HepG2 (cell line): ENCODE data around the gene SHISA6. TPM values are rescaled to one million over a fixed set of nuclear protein-coding genes. Genes with fewer than 3 reads are reported as not detected.

Source experiments
- ATAC-seq: fragments of 200-7000 bp; cut with Tn5 transposase; 3 replicates; pipeline ENCODE4 v1.9.1; 2020; ENCODE audit warnings: mild to moderate bottlenecking, moderate library complexity
- BruUV-seq: library from RNA; stranded (reverse); fragments of 400-500 nt; replicated peaks from 2 replicates; lab custom pipeline; 2021; lab: Mats Ljungman, UMichigan
- CTCF ChIA-PET: fragments of 300-600 bp; formaldehyde crosslinking; extraction: SDS; loops from one replicate; lab custom pipeline; 2021; ENCODE audit warnings: low total read pairs, inconsistent platforms, low intra/inter-chr PET ratio; lab: Yijun Ruan, JAX
- POLR2A ChIA-PET: fragments of 350-600 bp; sonication (Branson Sonifier 250); formaldehyde crosslinking; loops from one replicate; lab custom pipeline; 2020; ENCODE audit warnings: antibody characterized with exemption, inconsistent platforms; lab: Yijun Ruan, JAX
- DNase-seq: peaks from one replicate; pipeline ENCODE4 v3.0.0-alpha.2; 2015; ENCODE audit warnings: low spot score
- FAIRE-seq: peaks from 3 replicates; lab custom pipeline; 2011; peaks lifted over from hg19 to GRCh38; lab: Jason Lieb, UNC
- H2AFZ ChIP-seq: one replicate; pipeline ENCODE4 v1.6.1; 2011; ENCODE audit warnings: low read length, inconsistent platforms
- H3K27ac ChIP-seq: fragments of 300-600 bp; 3 replicates; pipeline ENCODE4 v1.8.0; 2011; ENCODE audit warnings: mixed run types, mild to moderate bottlenecking, mixed read lengths, low read length, inconsistent platforms; ENCODE audit not compliant: insufficient read depth; ENCODE audit errors: extremely low read length
- H3K27me3 ChIP-seq, 2 experiments: fragments of 200-600 bp in 1 of 2; 2 replicates in 1 of 2; 3 replicates in 1 of 2; pipeline versions ENCODE4 v1.6.0 to v1.8.0; 2011; ENCODE audit warnings: low read length in 2 of 2, mild to moderate bottlenecking in 2 of 2, moderate library complexity in 2 of 2, inconsistent platforms in 1 of 2; ENCODE audit not compliant: insufficient read depth in 2 of 2, control insufficient read depth in 1 of 2
- H3K36me3 ChIP-seq, 2 experiments: fragments of 200-600 bp in 1 of 2; replicated peaks in 1 of 2; 2 replicates in 1 of 2; 3 replicates in 1 of 2; pipeline versions ENCODE4 v1.5.1 to v1.8.0; 2011; ENCODE audit warnings: low read length in 2 of 2, inconsistent platforms in 1 of 2; ENCODE audit not compliant: insufficient read depth in 2 of 2, control insufficient read depth in 1 of 2
- H3K4me1 ChIP-seq: 2 replicates; pipeline ENCODE4 v1.5.1; 2012; ENCODE audit warnings: low read length, inconsistent platforms; ENCODE audit not compliant: insufficient read depth
- H3K4me2 ChIP-seq: 2 replicates; pipeline ENCODE4 v1.6.0; 2011; ENCODE audit warnings: low read depth, low read length, inconsistent platforms
- H3K4me3 ChIP-seq, 3 experiments: fragments of 200-600 bp in 1 of 3; sonication (generic), shearing (Covaris generic) in 1 of 3; replicated peaks in 1 of 3; 2 replicates each; pipeline ENCODE4 v1.5.1; 2011 to 2016; ENCODE audit warnings: low read length in 3 of 3, inconsistent platforms in 2 of 3, low read depth in 2 of 3, mild to moderate bottlenecking in 2 of 3, control low read depth in 1 of 3, mixed read lengths in 1 of 3; ENCODE audit not compliant: insufficient read depth in 1 of 3
- H3K79me2 ChIP-seq: one replicate; pipeline ENCODE4 v1.6.1; 2011; ENCODE audit warnings: low read length, inconsistent platforms; ENCODE audit not compliant: insufficient read depth
- H3K9ac ChIP-seq: 2 replicates; pipeline ENCODE4 v1.6.0; 2011; ENCODE audit warnings: mild to moderate bottlenecking, low read depth, low read length, inconsistent platforms; ENCODE audit not compliant: insufficient read depth
- H3K9me3 ChIP-seq: 2 replicates; pipeline ENCODE4 v1.5.1; 2012; ENCODE audit warnings: mild to moderate bottlenecking, low read length
- H4K20me1 ChIP-seq: 2 replicates; pipeline ENCODE4 v1.6.0; 2011; ENCODE audit warnings: inconsistent platforms, mild to moderate bottlenecking, low read length, moderate library complexity; ENCODE audit not compliant: insufficient read depth
- DNMT3B ChIP-seq: conservative IDR thresholded peaks from 2 replicates; pipeline ENCODE4 v1.6.1; 2016; ENCODE audit warnings: missing biosample characterization, control low read depth
- FOXA1 ChIP-seq, 2 experiments: fragments of 450-650 bp in 1 of 2; sonication (generic) in 1 of 2; formaldehyde crosslinking in 1 of 2; IDR thresholded peaks; 2 replicates each; pipeline versions ENCODE4 v1.4.0 to v1.6.1; 2016 to 2020; ENCODE audit warnings: missing genetic modification reagents in 1 of 2
- HOXA9 ChIP-seq: sonication (generic); formaldehyde crosslinking; IDR thresholded peaks from 2 replicates; pipeline ENCODE4 v1.8.1; 2022; ENCODE audit warnings: missing genetic modification reagents, mild to moderate bottlenecking, moderate library complexity, borderline replicate concordance
- MXD4 ChIP-seq: IDR thresholded peaks from 2 replicates; pipeline ENCODE4 v1.6.1; 2016; ENCODE audit warnings: mild to moderate bottlenecking, missing biosample characterization, missing genetic modification reagents
- MYPOP ChIP-seq: sonication (generic); formaldehyde crosslinking; IDR thresholded peaks from 2 replicates; pipeline ENCODE4 v1.8.1; 2023; ENCODE audit warnings: mild to moderate bottlenecking, moderate library complexity, missing genetic modification reagents
- SAP130 ChIP-seq: IDR thresholded peaks from 2 replicates; pipeline ENCODE4 v1.6.1; 2016; ENCODE audit warnings: low read depth
- TP53 ChIP-seq: sonication (generic); formaldehyde crosslinking; conservative IDR thresholded peaks from 2 replicates; pipeline ENCODE4 v1.4.0; 2020; ENCODE audit warnings: missing genetic modification reagents
- U2AF2 ChIP-seq: fragments of 200-400 bp; formaldehyde crosslinking; IDR thresholded peaks from 2 replicates; pipeline ENCODE4 v1.6.1; 2017; ENCODE audit warnings: low read depth, mild to moderate bottlenecking, low read length
- XBP1 ChIP-seq: sonication (generic); formaldehyde crosslinking; IDR thresholded peaks from 2 replicates; pipeline ENCODE4 v1.5.0; 2020; ENCODE audit warnings: missing genetic modification reagents
- ZC3H13 ChIP-seq: sonication (generic); formaldehyde crosslinking; IDR thresholded peaks from 2 replicates; pipeline ENCODE4 v1.8.1; 2023; ENCODE audit warnings: mild to moderate bottlenecking, missing genetic modification reagents, moderate library complexity
- ZKSCAN5 ChIP-seq: sonication (generic); formaldehyde crosslinking; IDR thresholded peaks from 2 replicates; pipeline ENCODE4 v1.5.1; 2020; ENCODE audit warnings: mild to moderate bottlenecking, missing genetic modification reagents
- ZNF367 ChIP-seq: sonication (generic); formaldehyde crosslinking; IDR thresholded peaks from 2 replicates; pipeline ENCODE4 v1.4.0; 2020; ENCODE audit warnings: missing genetic modification reagents, borderline replicate concordance
- ZNF512 ChIP-seq: sonication (generic); formaldehyde crosslinking; IDR thresholded peaks from 2 replicates; pipeline ENCODE4 v1.4.0; 2020; ENCODE audit warnings: mild to moderate bottlenecking, missing genetic modification reagents
- ZNF570 ChIP-seq: sonication (generic); formaldehyde crosslinking; IDR thresholded peaks from 2 replicates; pipeline ENCODE4 v1.4.0; 2020; ENCODE audit warnings: mild to moderate bottlenecking, missing genetic modification reagents, borderline replicate concordance
- ZNF615 ChIP-seq: sonication (generic); formaldehyde crosslinking; IDR thresholded peaks from 2 replicates; pipeline ENCODE4 v1.5.0; 2020; ENCODE audit warnings: mild to moderate bottlenecking, missing genetic modification reagents, borderline replicate concordance
- ZNF713 ChIP-seq: sonication (generic); formaldehyde crosslinking; IDR thresholded peaks from 2 replicates; pipeline ENCODE4 v1.4.0; 2020; ENCODE audit warnings: mild to moderate bottlenecking, missing genetic modification reagents
- ZNF790 ChIP-seq: sonication (generic); formaldehyde crosslinking; IDR thresholded peaks from 2 replicates; pipeline ENCODE4 v1.8.0; 2022; ENCODE audit warnings: missing genetic modification reagents, mild to moderate bottlenecking, borderline replicate concordance
- WGBS: methylation state at CpG from one replicate; pipeline ENCODE4 v1.1.6; 2017; ENCODE audit warnings: low lambda C conversion rate; 5-methylcytosine and 5-hydroxymethylcytosine counted together
- in situ Hi-C: cut with HindIII; loops from 2 replicates; pipeline ENCODE4 v1.10.0; 2017; ENCODE audit warnings: low pct_unique_long_range_greater_than_20kb; ENCODE audit not compliant: extremely low pct_ligation_motif_present
- intact Hi-C: fragments of 100-400 bp; cut with micrococcal nuclease; formaldehyde crosslinking; loops from one replicate; pipeline ENCODE4 v1.10.0; 2022; ENCODE audit not compliant: unreplicated experiment
- polyA plus RNA-seq, 8 experiments: library from polyadenylated mRNA; depleted of rRNA in 3 of 8; stranded (reverse) in 7 of 8; unstranded in 1 of 8; fragments of >200 nt; fragmentation: Illumina TruSeq in 4 of 8; extraction: Trizol in 4 of 8; gene quantifications; 2 replicates each; pipeline versions ENCODE4 v1.2.1 to v1.2.3, GENCODE V29; 2011 to 2016; ENCODE audit warnings: low read depth in 4 of 8, missing spikeins in 1 of 8, mixed read lengths in 1 of 8; ENCODE audit not compliant: insufficient read depth in 1 of 8
- total RNA-seq, 5 experiments: library from RNA; depleted of rRNA; stranded (reverse); fragments of >200 nt; fragmentation: Illumina TruSeq; extraction: Trizol; gene quantifications; 2 replicates each; pipeline ENCODE4 v1.2.3, GENCODE V29; 2016; ENCODE audit warnings: low read depth in 1 of 5
- TF ChIP-seq, protein P1 (sequence below): sonication (generic); formaldehyde crosslinking; IDR thresholded peaks from 2 replicates; pipeline ENCODE4 v1.4.0; 2020; ENCODE audit warnings: missing genetic modification reagents

SHISA6 gene
- total and polyA plus RNA-seq, 2 of the 13 experiments (the other 11 are each of a cell fraction or from before 2014, with no cell fraction given): not detected

DNA sequence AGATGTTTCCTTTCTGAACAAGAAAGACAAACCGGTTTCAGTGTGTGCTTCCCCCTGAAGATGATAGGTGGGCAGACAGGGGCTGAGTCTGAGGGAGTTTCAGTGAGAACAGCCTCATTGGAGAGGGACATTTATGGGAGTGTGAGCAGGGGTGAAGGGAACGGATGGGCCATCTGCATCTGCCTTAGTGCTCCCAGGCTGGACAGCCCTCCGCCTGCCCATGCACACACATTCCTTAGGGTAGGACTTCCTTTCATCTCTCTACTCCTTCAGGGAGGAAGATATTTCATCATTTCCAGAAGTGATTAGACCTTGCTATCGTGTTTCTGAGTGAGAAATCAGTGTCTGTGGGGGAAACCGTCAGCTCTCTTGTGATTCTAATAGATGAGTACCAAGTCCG, 3.8 kb downstream of the SHISA6 start:
- H3K4me3 ChIP-seq: no peak overlapping the region
- H3K4me2 ChIP-seq: no peak overlapping the region
- H3K4me1 ChIP-seq: no peaks in the 10 kb centered on the region
- no peak for ATAC-seq
- peaks cover 0 to 13% of the 10 kb centered on the region in 2 experiments; a peak in 3 of 5 replicates for H3K27me3 ChIP-seq
- WGBS: 24% methylated on average over 5 of the region's 6 CpGs
- no TSS peak for BruUV-seq
- H4K20me1 ChIP-seq: no peaks in the 10 kb centered on the region
- TF ChIP-seq ZNF713: no peak
- no peak for TF ChIP-seq FOXA1 (IDR thresholded peaks at IDR 0.05)
- TF ChIP-seq FOXA1 (CRISPR knock-in tag; IDR thresholded peaks at IDR 0.05): no peak
- TF ChIP-seq XBP1 (CRISPR knock-in tag): no peak
- TF ChIP-seq, protein P1, sequence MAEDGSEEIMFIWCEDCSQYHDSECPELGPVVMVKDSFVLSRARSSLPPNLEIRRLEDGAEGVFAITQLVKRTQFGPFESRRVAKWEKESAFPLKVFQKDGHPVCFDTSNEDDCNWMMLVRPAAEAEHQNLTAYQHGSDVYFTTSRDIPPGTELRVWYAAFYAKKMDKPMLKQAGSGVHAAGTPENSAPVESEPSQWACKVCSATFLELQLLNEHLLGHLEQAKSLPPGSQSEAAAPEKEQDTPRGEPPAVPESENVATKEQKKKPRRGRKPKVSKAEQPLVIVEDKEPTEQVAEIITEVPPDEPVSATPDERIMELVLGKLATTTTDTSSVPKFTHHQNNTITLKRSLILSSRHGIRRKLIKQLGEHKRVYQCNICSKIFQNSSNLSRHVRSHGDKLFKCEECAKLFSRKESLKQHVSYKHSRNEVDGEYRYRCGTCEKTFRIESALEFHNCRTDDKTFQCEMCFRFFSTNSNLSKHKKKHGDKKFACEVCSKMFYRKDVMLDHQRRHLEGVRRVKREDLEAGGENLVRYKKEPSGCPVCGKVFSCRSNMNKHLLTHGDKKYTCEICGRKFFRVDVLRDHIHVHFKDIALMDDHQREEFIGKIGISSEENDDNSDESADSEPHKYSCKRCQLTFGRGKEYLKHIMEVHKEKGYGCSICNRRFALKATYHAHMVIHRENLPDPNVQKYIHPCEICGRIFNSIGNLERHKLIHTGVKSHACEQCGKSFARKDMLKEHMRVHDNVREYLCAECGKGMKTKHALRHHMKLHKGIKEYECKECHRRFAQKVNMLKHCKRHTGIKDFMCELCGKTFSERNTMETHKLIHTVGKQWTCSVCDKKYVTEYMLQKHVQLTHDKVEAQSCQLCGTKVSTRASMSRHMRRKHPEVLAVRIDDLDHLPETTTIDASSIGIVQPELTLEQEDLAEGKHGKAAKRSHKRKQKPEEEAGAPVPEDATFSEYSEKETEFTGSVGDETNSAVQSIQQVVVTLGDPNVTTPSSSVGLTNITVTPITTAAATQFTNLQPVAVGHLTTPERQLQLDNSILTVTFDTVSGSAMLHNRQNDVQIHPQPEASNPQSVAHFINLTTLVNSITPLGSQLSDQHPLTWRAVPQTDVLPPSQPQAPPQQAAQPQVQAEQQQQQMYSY: no peak
- no peak for TF ChIP-seq ZNF615
- no peak for TF ChIP-seq ZNF512 (CRISPR knock-in tag)
- TF ChIP-seq ZNF570 (CRISPR knock-in tag): no peak
- no peak for TF ChIP-seq ZNF790
- TF ChIP-seq ZC3H13 (CRISPR knock-in tag): no peak
- TF ChIP-seq ZNF367 (CRISPR knock-in tag): no peak
- no peak for TF ChIP-seq TP53 (CRISPR knock-in tag)
- no peak for TF ChIP-seq U2AF2
- no peak for TF ChIP-seq DNMT3B (CRISPR knock-in tag)
- TF ChIP-seq ZKSCAN5: no peak
- no peak for TF ChIP-seq MYPOP (CRISPR knock-in tag)
- no peak for TF ChIP-seq MXD4
- TF ChIP-seq HOXA9 (CRISPR knock-in tag): no peak
- TF ChIP-seq SAP130 (CRISPR knock-in tag): no peak
- no peaks in the 10 kb centered on the region for H3K79me2 ChIP-seq
- ChIA-PET POLR2A (no interaction called here), CTCF (no interaction called here)
- DNase-seq: no peak
- H3K27ac ChIP-seq: no peak overlapping the region
- intact Hi-C loops: no loop called here
- no peaks in the 10 kb centered on the region for H3K36me3 ChIP-seq
- no peak overlapping the region for H3K9ac ChIP-seq
- H2AFZ ChIP-seq: no peak overlapping the region
- no peak for FAIRE-seq
- H3K9me3 ChIP-seq: no peaks in the 10 kb centered on the region
- in situ Hi-C loops: no loop called here
